T-helper 2 cell (primary cell): ENCODE results near the gene HSD11B2.

Source experiments
- DNase-seq, 5 experiments: peaks; one replicate each; pipeline versions ENCODE4 v3.0.0 to v3.0.0-alpha.2; 2012 to 2022

Gene HSD11B2

GRCh38 chr16:67451704-67452435 lies 20.9 kb downstream of the HSD11B2 start:
- no peak for DNase-seq

GRCh38 chr16:67454104-67454503 lies 23.2 kb downstream of the HSD11B2 start:
- DNase-seq: no peak

GRCh38 chr16:67454852-67455251 lies 23.9 kb downstream of the HSD11B2 start:
- DNase-seq: no peak

- no peak for DNase-seq
Observed at GRCh38 chr16:67456391-67457081, 25.6 kb downstream of the HSD11B2 start.

GRCh38 chr16:67457611-67458010 lies 26.7 kb downstream of the HSD11B2 start:
- no peak for DNase-seq

- DNase-seq: no peak
Observed at GRCh38 chr16:67458121-67458641, 27.3 kb downstream of the HSD11B2 start.

GRCh38 chr16:67459066-67459860 lies 28.3 kb downstream of the HSD11B2 start:
- DNase-seq: no peak

GRCh38 chr16:67459861-67460150 lies 28.9 kb downstream of the HSD11B2 start:
- no peak for DNase-seq

- no peak for DNase-seq
Observed at GRCh38 chr16:67460168-67460567, 29.2 kb downstream of the HSD11B2 start.

GRCh38 chr16:67460961-67461360 lies 30.0 kb downstream of the HSD11B2 start:
- DNase-seq: no peak

- no peak for DNase-seq
Observed at GRCh38 chr16:67461600-67462278, 30.8 kb downstream of the HSD11B2 start.

- no peak for DNase-seq
Observed at GRCh38 chr16:67462279-67462655, 31.3 kb downstream of the HSD11B2 start.

GRCh38 chr16:67463059-67463458 lies 32.1 kb downstream of the HSD11B2 start:
- no peak for DNase-seq

- no peak for DNase-seq
Observed at GRCh38 chr16:67463691-67464090, 32.8 kb downstream of the HSD11B2 start.

GRCh38 chr16:67464565-67464964 lies 33.6 kb downstream of the HSD11B2 start:
- DNase-seq: no peak

GRCh38 chr16:67466581-67466980 lies 35.7 kb downstream of the HSD11B2 start:
- DNase-seq: no peak

- DNase-seq: peak in 1 of 5 experiments; percentile 26
Observed at GRCh38 chr16:67468731-67469130, 37.8 kb downstream of the HSD11B2 start.

- no peak for DNase-seq
Observed at GRCh38 chr16:67470359-67470758, 39.4 kb downstream of the HSD11B2 start.

GRCh38 chr16:67471758-67472384 lies 41.0 kb downstream of the HSD11B2 start:
- no peak for DNase-seq

GRCh38 chr16:67474551-67475455 lies 43.9 kb downstream of the HSD11B2 start:
- DNase-seq: no peak

GRCh38 chr16:67477960-67478554 lies 47.1 kb downstream of the HSD11B2 start:
- no peak for DNase-seq
